GM19372 (cell line): ENCODE measurements around the gene PPCDC.

Experiments used
- ATAC-seq: cut with Tn5 transposase; IDR thresholded peaks from one replicate; pipeline ENCODE4 v1.9.1; 2021; ENCODE audit warnings: mild to moderate bottlenecking, low read depth, moderate library complexity; ENCODE audit not compliant: unreplicated experiment

Gene PPCDC

DNA sequence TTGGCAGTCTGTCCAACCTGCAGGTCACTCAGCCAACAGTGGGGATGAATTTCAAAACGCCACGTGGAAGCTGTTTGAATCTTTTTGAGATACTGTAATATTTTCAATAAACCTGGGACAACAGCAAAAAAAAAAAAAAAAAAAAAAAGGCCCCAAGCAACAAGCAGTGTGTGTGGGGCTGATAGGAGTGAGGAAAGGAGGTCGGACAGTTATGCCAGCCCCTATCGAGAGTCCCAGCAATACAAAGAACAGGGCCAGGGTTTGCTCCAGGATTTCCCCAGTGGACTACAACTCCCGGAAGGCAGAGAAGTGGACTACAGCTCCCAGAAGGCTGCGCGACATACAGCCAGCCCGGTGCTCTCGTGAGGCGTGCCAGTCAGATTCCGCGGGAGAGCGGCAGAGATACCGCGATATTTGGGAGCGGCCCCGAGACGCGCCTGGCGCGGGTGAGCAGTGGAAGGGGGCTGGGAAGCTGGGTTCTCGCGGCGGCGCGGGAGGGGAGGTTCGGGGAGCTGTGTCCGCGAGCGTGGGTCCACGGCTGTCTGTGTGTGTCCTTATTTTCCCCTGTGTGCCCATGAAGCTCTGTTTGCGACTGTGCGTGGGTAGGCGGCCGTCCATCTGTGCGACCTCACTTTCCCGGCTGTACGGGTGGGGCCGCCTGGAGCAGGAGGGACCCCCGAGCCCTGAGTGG is at the start of gene PPCDC:
Gene PPCDC (plus strand): TSS at position 410 of the 691 bp plus-strand sequence. CDS start 4,729 bp downstream, outside the sequence.
- ATAC-seq: peak; percentile 93

GRCh38 chr15:74976159-74976558 is 47.2 kb upstream of the PPCDC start:
- ATAC-seq: no peak

- no peak for ATAC-seq
These were observed 45.8 kb upstream of the PPCDC start for GRCh38 chr15:74977599-74977998.

GRCh38 chr15:74978077-74978476 is 45.3 kb upstream of the PPCDC start:
- no peak for ATAC-seq

DNA sequence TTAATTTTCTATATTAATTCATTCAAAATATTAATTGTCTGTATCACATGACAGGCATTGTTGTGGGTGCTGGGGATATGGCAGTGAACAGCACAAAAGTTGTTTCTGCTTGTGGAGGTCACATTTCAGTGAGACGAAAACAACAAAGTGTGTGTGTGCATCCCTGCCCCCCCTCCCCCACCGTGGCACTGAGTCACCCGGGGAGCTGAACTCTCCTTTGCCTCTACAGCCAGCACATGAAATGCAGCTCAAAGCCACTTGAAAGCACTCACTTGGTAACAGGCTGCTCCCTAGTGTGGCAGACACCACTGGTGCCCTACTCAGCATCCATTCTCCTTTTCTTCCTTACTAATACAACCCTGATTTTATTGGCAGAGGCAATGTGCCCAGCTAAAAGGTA is 44.9 kb upstream of the PPCDC start:
- ATAC-seq: no peak

DNA sequence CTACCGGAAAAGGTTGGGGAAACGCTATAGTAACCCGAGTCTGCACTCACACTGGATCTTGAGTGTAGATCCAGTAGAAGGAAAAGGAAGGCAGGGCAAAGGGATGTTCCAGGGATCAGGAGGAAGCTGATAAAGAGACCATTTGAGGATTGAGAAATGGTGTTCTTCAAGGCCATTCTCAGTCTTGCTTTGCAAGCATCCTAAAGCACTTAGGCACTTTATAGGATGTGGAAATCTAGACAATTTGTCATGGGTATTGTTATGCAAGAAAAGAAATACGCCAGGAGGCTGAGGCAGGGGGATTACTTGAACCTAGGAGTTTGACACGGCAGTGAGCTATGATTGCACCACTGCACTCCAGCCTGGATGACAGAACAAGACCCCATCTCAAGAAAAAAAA is 41.2 kb upstream of the PPCDC start:
- no peak for ATAC-seq

DNA sequence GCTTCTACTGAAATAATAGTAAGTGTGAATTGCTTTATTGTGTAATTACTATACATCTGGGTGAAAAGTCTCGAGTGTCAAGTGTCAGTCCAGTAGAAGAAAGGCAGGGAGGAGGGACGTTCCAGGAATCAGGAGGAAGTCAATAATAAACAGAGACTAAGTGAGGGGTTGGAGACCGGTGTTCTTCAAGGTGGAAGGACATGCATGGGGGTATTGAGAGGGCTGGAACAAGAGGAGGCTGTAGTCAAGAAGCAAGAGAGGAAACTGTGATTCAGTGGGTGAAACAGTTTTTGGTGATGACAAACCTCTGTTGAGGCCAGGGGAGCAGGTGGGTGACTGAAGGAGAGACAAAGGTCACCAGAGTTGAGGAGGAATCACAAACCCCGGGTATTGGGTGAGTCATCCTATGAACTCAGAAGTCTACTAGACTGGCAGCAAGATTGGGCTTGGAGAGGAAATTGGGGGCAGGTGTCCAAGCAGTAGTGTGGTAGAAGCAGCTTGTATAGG is 39.6 kb upstream of the PPCDC start:
- ATAC-seq: no peak

DNA sequence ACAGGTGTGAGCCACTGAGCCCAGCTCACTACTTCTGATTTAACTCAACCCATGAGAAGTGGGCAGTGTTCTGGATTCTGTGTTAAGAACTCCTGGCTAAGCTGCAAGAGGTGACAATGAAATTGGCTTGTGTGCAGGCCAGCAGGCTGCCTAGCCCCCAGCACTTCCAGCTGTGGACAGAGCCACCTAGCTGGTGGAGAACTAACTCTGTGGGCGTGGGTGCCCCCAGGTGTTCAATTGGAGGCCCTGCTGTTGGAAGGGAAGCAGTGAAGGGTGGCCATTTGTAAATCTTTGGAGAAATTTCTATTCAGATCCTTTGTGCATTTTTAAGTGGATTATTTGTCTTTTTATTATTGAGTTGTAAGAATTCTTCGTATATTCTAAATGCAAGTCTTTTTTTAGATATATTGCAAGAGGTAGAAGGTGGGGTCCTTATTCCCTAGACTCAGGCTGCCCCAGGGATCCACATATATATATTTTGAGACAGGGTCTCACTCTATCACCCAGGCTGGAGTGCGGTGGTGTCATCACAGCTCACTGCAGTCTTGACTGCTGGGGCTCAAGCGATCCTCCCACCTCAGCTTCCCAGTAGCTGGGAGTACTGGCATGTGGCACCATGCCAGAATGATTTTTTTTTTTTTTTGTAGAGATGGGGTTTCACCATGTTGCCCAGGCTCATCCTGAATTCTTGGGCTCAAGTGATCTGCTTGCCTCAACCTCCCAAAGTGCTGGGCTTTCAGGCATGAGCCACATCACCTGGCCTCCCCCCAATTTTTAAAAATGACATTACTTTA is 35.2 kb upstream of the PPCDC start:
- no peak for ATAC-seq

- no peak for ATAC-seq
These were observed 33.9 kb upstream of the PPCDC start for GRCh38 chr15:74989527-74989926.

GRCh38 chr15:74992619-74993018 is 30.8 kb upstream of the PPCDC start:
- no peak for ATAC-seq

DNA sequence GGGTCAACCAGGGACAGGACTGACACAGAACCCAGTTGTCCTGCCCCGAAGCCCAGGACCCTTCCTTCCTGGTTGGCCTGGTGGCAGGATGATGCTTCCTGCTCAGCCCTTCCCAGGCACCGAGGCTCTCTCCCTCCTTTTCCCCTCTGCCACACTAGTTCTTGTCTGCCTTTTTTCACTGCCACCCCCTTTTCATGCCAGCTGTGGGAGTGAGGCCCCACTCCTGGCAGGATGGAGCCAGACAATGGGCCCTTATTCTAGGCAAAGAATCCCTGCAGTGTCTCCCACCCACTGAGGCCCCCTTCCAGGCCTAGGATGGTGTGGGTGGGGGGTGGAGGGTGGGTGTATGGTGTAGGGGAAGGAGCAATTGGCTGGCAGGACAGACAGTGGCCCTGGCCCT is 29.2 kb upstream of the PPCDC start:
- no peak for ATAC-seq

GRCh38 chr15:74994685-74995084 is 28.7 kb upstream of the PPCDC start:
- ATAC-seq: no peak

DNA sequence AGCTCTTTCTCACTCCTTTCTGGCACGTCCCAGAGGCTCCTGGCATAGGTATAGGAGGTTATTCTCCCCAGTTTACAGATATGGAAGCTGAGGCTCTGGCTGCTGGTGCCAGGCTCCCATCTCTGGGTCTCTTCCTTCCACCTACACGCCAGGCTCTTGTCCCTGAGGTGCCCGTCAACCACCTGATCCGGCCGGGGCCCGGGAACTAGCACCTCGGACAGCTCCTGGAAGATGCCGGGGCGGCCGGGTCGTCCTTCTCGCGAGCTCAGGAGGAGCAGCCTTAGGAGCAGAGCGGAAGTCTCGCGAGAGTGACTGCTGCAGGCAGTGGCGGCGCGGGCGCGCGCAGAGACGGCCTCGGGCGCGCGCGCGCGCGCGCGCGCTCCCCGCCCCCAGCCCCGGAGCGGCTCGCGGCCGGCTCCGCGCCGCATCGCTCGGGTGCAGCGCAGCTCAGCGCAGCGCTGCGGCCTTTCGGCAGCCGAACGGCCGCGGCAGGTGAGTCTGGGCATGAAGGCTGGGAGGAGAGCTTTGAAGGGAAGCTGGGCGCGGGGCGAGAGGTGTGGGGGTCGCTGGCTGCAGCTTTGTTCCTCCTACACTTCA is 28.1 kb upstream of the PPCDC start, which contains the start of gene SCAMP5:
Gene SCAMP5 (plus strand): TSS at position 382 of the 597 bp plus-strand sequence. CDS start 16,277 bp downstream, outside the sequence.
- peak; percentile 78 for ATAC-seq

GRCh38 chr15:74995779-74996765 is 27.3 kb upstream of the PPCDC start:
- ATAC-seq: no peak

GRCh38 chr15:74997141-74997540 is 26.2 kb upstream of the PPCDC start:
- ATAC-seq: no peak

DNA sequence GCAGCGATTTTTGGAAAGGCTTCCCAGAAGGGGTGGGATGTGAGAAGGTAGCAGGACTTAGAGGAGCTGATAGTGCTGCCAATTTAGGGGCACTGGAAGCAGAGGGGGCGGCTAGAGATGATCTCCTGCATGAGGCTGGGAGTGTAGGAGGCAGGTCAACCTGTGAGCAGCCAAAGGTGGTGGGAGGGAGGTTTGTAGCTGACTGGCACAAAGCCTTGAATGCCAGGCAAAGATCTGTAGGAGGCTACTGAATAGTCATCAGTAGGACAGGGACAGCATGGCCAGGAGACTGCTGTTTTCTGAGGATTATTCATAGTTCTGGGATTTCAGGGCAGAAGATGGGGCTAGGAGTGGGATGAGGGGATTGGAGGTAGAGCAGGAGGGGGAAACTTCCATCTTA is 25.8 kb upstream of the PPCDC start:
- ATAC-seq: no peak

DNA sequence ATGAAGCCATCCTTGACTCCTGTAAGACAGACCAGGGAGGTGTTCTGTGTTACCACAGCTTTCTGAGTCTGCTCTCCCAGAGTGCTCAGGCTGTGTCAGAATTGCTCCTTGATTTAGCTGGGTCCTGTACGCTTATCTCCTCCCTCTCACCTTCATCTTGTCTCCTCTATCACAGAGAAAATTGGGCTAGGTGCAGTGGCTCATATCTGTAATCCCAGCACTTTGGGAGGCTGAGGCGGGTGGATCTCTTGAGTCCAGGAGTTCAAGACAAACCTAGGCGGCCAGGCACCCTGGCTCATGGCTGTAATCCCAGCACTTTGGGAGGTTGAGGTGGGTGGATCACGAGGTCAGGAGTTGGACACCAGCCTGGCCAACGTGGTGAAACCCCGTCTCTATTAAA is 22.1 kb upstream of the PPCDC start:
- ATAC-seq: no peak

DNA sequence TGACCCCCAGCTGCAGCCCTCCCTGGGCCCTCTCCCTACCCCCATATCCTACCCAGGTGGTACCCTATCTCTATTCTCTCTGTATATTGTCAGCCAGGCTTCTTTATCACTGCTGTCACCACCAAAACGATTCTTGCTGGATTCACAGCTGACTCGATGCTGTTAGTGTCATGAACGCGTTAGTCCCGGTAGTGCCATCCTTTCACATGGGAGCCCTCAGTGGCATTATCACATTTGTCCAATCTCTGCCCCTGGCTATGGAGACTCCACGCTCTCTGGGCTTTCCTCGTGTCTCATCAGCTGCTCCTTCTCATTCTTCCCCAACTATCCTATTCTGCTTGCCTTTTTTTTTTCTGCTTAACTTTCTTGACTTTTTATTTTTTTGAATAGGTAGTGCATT is 21.0 kb upstream of the PPCDC start:
- ATAC-seq: no peak

- ATAC-seq: no peak
These were observed 16.2 kb upstream of the PPCDC start for GRCh38 chr15:75007216-75007615.

DNA sequence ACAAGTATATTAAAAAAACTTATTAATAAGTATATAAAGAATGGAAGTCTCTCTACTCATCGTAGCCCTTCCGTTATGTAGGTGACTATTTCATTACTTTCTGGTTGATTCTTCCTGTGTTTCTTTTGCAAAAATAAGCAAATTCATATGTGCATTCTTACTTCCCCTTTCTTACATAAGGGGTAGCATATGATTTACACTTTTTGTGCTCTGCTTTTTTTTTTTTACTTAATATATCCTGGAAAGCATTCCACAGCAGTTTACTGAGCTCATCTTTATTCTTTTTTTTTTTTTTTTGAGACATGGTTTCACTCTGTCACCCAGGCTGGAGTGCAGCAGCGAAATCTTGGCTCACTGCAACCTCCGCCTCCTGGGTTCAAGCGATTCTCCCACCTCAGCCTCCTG is 15.2 kb upstream of the PPCDC start:
- no peak for ATAC-seq
